NCI-H1092 treated with DMSO at 0.1 percent for 48 hours (cell line): Measurements from ENCODE around the gene JAKMIP1.

Source experiments
- DNase-seq: peaks from one replicate; lab custom pipeline; 2025; lab: John Stamatoyannopoulos, UW

The JAKMIP1 gene

GRCh38 chr4:6042293-6043063 is 157.9 kb downstream of the JAKMIP1 start:
- no peak for DNase-seq

DNA sequence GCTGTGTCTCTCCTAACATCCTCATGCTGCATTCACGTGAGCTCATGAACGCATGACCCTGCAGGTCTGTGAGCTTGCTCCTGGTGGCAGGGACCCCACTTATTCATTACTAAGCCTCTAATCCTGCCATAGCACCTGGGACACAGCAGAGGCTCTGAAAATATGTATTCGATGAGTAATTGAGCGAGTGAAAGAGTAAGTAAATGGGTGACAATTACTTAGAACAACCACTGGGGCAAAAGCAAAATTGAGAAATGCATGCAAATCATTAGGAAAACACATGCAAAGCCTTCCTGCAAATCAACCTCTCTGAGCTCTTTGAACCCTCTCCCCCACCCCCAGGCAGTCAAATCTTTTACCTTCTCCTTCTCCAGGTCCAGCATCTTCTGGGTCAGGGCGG is 158.5 kb downstream of the JAKMIP1 start:
- no peak for DNase-seq

- no peak for DNase-seq
These were observed 161.6 kb downstream of the JAKMIP1 start for GRCh38 chr4:6038711-6039110.

GRCh38 chr4:6035786-6036185 is 164.6 kb downstream of the JAKMIP1 start:
- no peak for DNase-seq

DNA sequence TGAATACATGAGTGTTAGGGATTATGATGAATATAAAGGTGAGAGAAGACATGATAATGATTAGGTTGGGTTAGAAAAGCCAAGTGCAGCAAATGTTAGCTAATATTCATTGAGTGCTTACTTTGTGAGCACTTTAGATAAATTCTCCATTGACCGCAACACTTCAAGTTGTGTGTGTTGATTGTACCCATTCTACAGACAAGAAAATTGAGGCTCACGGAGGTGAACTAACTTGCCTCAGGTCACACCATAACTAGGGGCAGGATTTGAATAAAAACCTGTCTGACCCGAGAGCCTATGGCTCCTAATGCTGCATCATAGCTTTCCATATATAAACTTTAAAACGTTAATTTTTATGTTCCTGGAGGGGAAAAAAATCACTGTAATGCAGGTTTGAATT is 167.0 kb downstream of the JAKMIP1 start:
- DNase-seq = no peak

- DNase-seq = peak; percentile 97
These were observed 167.8 kb downstream of the JAKMIP1 start for GRCh38 chr4:6032249-6033244.

GRCh38 chr4:6031846-6032245 is 168.5 kb downstream of the JAKMIP1 start:
- no peak for DNase-seq

- DNase-seq = no peak
These were observed 169.7 kb downstream of the JAKMIP1 start for GRCh38 chr4:6030679-6031078.

DNA sequence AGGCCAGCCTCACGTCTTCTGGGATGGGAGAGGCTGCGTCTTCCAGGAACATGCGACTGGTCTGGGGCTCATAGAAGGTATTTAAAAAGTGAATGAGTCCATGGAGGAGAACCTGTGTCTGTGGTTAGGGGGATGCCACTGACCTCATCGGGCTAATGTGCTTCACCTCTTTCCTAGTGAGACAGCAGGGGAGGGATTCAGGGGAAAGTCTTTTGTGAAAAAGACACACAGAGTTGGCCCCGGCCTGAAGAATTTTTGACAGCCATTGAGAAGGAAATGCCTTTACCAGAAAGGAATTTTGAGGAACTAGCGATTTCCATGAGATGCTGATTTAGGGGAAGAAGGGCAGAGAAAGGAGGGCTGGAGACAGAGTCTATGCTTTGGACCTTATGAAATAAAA is 171.1 kb downstream of the JAKMIP1 start:
- no peak for DNase-seq

DNA sequence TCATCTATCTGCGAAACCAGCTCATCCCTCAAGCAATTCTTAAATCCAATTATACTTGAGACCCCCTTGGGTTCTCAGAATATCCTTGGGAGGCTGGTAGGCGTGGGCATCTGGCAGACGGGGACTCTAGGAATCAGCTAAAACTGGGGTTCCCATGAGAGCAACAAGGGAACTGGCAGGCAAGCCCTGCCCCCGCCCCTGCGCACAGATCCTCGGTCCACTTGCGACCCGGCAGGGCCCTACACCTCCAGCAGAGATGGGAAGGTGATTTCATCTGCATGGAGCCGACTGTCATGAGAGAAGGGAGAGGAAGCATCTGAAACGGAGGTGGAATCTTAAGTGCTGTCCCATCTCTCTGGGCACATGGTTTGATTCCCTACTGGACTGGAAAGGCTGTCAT is 172.2 kb downstream of the JAKMIP1 start:
- no peak for DNase-seq

DNA sequence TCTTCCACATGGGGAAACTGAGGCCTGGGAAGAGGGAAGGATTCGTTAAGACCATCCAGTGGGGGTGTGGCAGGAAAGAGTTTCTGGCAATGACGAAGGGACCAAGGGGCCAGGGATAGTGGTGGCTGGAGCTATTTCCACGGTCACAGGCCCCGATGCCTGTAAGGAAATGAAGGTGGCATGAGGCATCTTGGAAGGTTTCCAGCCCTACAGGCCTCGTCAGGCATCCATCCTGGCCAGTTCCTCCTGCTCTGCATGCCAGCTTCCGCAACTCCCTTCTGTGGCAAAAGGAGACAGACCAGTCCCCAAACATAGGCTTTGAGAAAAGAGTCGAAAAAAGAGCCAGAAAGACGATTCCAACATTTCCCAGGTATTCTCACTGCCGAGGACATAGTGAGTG is 173.0 kb downstream of the JAKMIP1 start:
- DNase-seq = no peak

DNA sequence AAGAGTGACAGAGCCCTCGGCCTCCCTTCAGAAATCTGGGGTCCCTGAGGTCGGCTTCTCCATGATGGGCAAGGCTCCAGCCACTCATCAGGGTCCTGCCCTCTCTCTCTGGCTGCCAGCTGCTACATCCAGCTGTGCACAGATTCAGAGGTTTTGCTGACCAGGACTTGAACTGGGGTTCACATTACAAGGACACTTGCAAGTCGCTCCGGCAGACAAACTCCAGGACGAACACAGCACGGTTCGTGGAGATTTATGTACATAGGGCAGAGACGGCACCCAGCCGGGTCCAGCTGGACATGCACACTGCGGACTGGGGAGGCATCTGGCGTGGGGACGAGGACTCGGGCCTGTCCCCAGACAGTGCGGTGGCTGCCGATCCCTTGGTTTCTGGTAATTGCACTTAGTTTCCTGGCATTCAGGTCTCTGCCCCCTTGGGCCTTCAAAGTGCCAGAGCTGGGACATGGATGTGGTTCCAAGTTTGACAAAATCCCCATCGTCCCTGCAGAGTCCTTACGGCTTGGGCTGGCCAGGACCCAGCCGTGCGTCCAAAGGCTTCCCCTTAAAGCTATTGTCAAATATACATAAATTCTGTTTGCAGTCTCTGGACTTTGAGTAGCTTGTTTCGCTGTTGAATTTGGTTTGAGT is 175.9 kb downstream of the JAKMIP1 start:
- DNase-seq = no peak

- no peak for DNase-seq
These were observed 176.6 kb downstream of the JAKMIP1 start for GRCh38 chr4:6023731-6024130.

- no peak for DNase-seq
These were observed 177.6 kb downstream of the JAKMIP1 start for GRCh38 chr4:6022607-6023288.

DNA sequence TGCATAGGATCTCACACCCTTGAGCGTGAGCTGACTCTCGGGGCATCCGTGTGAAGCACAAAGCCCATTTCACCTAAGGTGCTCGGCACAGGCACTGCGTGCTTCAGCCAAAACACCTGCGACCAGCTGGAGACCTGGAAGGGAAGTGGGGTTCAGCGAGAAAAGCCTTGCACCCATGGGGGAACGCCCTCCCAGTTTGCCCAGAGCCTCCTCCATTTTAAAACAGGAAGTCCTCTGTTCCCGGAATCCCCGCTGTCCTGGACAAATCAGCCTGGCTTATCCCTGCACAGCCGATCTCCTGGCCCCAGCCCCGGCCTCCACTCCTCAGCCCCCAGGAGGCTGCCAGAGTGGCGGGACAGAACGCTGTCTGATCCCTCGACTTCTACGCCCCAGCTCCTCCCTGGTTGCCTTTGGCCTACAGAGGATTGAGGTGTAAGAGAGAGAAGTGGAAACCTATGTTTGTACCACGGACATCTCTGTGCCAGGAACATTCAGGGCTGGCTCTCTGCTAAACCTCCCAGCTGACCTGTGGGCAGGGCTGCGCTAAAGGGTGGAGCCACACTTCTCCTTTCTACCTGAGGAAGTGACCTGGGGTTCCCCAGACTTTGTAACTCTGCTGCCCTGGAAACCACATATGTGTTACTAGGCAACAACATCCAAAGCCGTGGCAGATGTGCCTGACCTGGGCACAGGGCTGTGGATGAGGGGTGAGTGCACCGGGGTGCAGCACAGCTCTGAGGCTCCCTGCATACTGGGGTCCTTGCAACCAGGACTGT is 178.3 kb downstream of the JAKMIP1 start:
- DNase-seq = no peak

DNA sequence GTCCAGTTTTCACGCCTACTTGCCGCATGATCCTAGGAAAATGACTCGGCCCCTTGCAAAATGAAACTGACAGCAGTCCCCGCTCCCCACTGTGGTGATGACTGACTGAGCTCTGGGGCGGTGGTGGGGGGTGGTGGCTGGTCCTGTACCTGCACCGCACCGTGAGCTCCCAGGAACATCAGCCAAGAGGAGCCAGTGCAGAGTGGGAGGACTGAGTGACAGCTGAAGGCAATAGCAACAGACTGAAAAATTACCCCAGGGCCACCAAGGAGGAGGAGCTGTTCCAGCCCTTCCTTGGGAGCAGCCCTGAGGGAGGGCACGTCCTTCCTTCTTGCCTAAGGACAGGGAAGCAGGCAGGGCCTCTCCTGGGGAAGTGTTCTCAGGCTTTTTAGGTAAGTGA is 179.7 kb downstream of the JAKMIP1 start:
- no peak for DNase-seq

DNA sequence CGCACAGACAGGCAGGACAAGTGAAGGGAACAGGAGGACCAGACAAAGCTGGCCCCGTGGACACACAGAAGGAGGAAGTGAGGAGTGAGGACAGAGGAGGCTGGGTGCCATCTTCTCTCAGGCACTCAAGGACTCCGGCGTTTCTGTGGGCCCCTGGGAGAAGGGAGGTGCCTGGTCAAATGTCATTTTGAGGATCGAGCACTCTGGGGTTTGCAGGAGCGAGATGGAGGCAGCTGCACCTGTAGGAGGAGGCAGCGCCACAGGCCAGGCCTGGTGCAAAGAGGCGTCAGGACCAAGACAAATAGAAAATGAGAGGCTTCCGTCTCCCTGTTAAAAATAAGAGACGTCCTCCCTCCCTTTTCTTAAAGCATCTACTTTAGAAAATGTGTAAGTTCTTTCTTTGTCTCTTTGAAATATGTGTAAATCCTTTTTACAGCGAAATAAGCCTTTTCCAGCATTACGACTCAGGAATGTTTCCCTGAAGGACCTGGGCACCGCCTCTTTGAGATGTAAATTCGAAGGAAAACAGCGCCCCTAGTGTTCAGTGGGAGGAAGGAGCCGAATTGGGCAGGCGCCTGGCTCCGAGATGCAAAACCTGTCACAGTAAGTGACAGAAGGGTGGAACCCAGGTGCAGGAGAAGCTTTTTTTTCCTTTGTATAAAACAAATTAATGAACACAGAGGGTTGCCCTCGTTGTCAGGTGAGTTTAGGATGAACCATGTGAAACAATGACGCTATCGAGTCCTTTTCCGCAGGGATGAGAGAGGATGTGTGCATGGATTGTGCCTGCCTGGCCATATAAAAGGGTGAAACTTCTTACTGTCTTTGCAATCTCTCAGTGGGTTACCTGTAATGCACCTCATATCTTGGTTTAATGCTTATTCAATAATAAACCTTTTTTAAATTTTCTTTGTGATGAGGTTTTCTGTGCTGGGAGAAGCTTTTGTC is 180.8 kb downstream of the JAKMIP1 start:
- DNase-seq = peak; percentile 58

GRCh38 chr4:6018331-6018730 is 182.0 kb downstream of the JAKMIP1 start, which contains the start of gene C4orf50:
TSS of gene C4orf50 (minus strand) at chr4:6018431.
- no peak for DNase-seq

DNA sequence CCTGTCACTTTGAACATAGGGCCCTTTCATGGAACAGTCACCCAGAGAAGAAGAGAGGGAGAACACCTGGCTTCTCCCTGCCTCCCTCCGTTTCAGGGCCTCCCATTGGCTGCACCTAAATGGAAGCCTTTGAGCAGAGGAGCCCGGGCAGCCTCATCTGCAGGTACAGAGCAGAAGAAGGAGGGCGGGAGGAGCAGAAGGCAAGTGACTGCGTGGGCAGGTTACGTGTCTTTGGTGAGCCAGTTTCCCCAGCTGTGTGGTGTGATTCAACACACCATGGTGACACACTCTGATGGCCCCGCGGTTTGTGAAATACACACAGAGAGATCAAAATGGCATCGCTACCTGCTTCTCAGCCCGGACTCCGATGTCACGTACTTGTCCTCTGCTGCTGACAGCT is 182.5 kb downstream of the JAKMIP1 start:
- no peak for DNase-seq

DNA sequence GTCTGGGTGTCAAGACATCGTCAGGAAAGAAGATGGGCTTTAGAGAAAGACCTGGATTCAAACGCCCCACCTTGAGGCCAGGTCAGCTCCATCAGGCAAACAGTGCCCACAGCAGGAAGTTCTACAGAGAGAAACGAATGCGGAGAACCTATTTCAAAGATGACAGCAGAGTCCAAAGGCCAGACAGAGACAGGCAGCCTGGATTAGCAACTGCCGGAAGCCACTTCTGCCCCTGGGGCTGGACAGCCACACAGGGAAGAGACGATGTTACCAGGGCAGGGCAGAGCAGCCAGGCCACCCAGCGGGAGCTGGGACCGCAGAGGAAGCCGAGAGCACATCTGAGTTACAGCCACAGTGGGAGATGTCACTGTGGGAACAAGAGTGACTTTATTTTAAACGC is 183.3 kb downstream of the JAKMIP1 start:
- no peak for DNase-seq
